IMR-90 (cell line): Measurements from ENCODE around the gene GSE1. TPM values are rescaled to one million over a fixed set of nuclear protein-coding genes. Genes with fewer than 3 reads are reported as not detected.

Experiments
- ATAC-seq: fragments of 200-7000 bp; cut with Tn5 transposase; 2 replicates; pipeline ENCODE4 v1.9.1; 2020; ENCODE audit warnings: low read depth, mild to moderate bottlenecking, moderate library complexity
- BruUV-seq: library from RNA; stranded (reverse); fragments of 400-500 nt; replicated peaks from 2 replicates; lab custom pipeline; 2021; lab: Mats Ljungman, UMichigan
- CTCF ChIA-PET: fragments of 300-600 bp; formaldehyde crosslinking; extraction: SDS; loops from one replicate; lab custom pipeline; 2021; ENCODE audit warnings: antibody characterized with exemption; lab: Yijun Ruan, JAX
- POLR2A ChIA-PET: fragments of 300-600 bp; sonication (Branson Sonifier 250); formaldehyde crosslinking; loops from one replicate; lab custom pipeline; 2022; ENCODE audit warnings: antibody characterized with exemption; ENCODE audit not compliant: unreplicated experiment; lab: Charles Lee
- DNase-seq: peaks from one replicate; pipeline ENCODE4 v3.0.0; 2013
- H2AFZ ChIP-seq: replicated peaks from 2 replicates; pipeline ENCODE3; 2013; ENCODE audit warnings: low read length, mild to moderate bottlenecking; ENCODE audit not compliant: poor library complexity
- H2AK5ac ChIP-seq: 2 replicates; pipeline ENCODE4 v1.6.1; 2013; ENCODE audit warnings: low read depth, low read length, inconsistent platforms
- H2AK9ac ChIP-seq: replicated peaks from 2 replicates; pipeline ENCODE3; 2013; ENCODE audit warnings: mild to moderate bottlenecking, low read depth, low read length, moderate library complexity; ENCODE audit not compliant: poor library complexity
- H2BK120ac ChIP-seq: 2 replicates; pipeline ENCODE4 v1.6.1; 2013; ENCODE audit warnings: low read depth, low read length, inconsistent platforms
- H2BK15ac ChIP-seq: 3 replicates; pipeline ENCODE4 v1.6.1; 2013; ENCODE audit warnings: low read depth, low read length, inconsistent platforms
- H2BK20ac ChIP-seq: 2 replicates; pipeline ENCODE4 v1.6.1; 2013; ENCODE audit warnings: low read depth, mild to moderate bottlenecking, inconsistent platforms, low read length, moderate library complexity
- H2BK5ac ChIP-seq: 2 replicates; pipeline ENCODE4 v1.6.1; 2013; ENCODE audit warnings: mild to moderate bottlenecking, low read depth, low read length, inconsistent platforms; ENCODE audit not compliant: poor library complexity, severe bottlenecking
- H3K14ac ChIP-seq: replicated peaks from 2 replicates; pipeline ENCODE4 v1.6.1; 2013; ENCODE audit warnings: low read depth, low read length, inconsistent platforms
- H3K18ac ChIP-seq: 2 replicates; pipeline ENCODE4 v1.6.1; 2013; ENCODE audit warnings: low read depth, low read length, control low read depth
- H3K23ac ChIP-seq: 2 replicates; pipeline ENCODE4 v1.6.1; 2013; ENCODE audit warnings: low read depth, low read length, inconsistent platforms
- H3K27ac ChIP-seq: 2 replicates; pipeline ENCODE4 v1.5.1; 2013; ENCODE audit warnings: mild to moderate bottlenecking, control low read depth, low read length; ENCODE audit not compliant: insufficient read depth
- H3K27me3 ChIP-seq: 2 replicates; pipeline ENCODE4 v1.6.1; 2013; ENCODE audit warnings: low read length; ENCODE audit not compliant: control insufficient read depth, insufficient read depth
- H3K36me3 ChIP-seq: 2 replicates; pipeline ENCODE4 v1.6.1; 2013; ENCODE audit warnings: low read length, mixed read lengths; ENCODE audit not compliant: control insufficient read depth, insufficient read depth
- H3K4ac ChIP-seq: 2 replicates; pipeline ENCODE4 v1.6.1; 2013; ENCODE audit warnings: low read depth, low read length, inconsistent platforms
- H3K4me1 ChIP-seq: 2 replicates; pipeline ENCODE4 v1.6.1; 2013; ENCODE audit warnings: low read length, mixed read lengths; ENCODE audit not compliant: control insufficient read depth, insufficient read depth
- H3K4me2 ChIP-seq: 2 replicates; pipeline ENCODE4 v1.6.1; 2013; ENCODE audit warnings: low read depth, mild to moderate bottlenecking, control low read depth, low read length, moderate library complexity
- H3K4me3 ChIP-seq: 2 replicates; pipeline ENCODE4 v1.5.1; 2013; ENCODE audit warnings: low read depth, mild to moderate bottlenecking, control low read depth, low read length, moderate library complexity; ENCODE audit not compliant: insufficient read depth
- H3K56ac ChIP-seq: 2 replicates; pipeline ENCODE4 v1.6.1; 2013; ENCODE audit warnings: low read length, inconsistent platforms; ENCODE audit not compliant: insufficient read depth; ENCODE audit errors: extremely low read depth
- H3K79me1 ChIP-seq, 2 experiments: 2 replicates each; pipeline ENCODE4 v1.6.1; 2013; ENCODE audit warnings: low read length in 2 of 2, inconsistent platforms in 1 of 2, low read depth in 1 of 2
- H3K9ac ChIP-seq: 2 replicates; pipeline ENCODE4 v1.6.1; 2013; ENCODE audit warnings: low read depth, low read length, control low read depth
- H3K9me1 ChIP-seq: 2 replicates; pipeline ENCODE4 v1.6.1; 2013; ENCODE audit warnings: low read length, inconsistent platforms; ENCODE audit not compliant: insufficient read depth
- H3K9me3 ChIP-seq: 2 replicates; pipeline ENCODE4 v1.6.1; 2013; ENCODE audit warnings: low read length; ENCODE audit not compliant: control insufficient read depth, insufficient read depth
- H4K20me1 ChIP-seq: 2 replicates; pipeline ENCODE4 v1.6.1; 2013; ENCODE audit warnings: low read length, inconsistent platforms; ENCODE audit not compliant: insufficient read depth
- H4K5ac ChIP-seq: 2 replicates; pipeline ENCODE4 v1.6.1; 2013; ENCODE audit warnings: mild to moderate bottlenecking, low read depth, low read length, control low read depth
- H4K8ac ChIP-seq, 2 experiments: 2 replicates each; pipeline ENCODE4 v1.6.1; 2013; ENCODE audit warnings: low read depth in 2 of 2, low read length in 2 of 2, control low read depth in 1 of 2, inconsistent platforms in 1 of 2
- H4K91ac ChIP-seq: 2 replicates; pipeline ENCODE4 v1.6.1; 2013; ENCODE audit warnings: low read depth, low read length, inconsistent platforms; ENCODE audit not compliant: insufficient read depth
- BHLHE40 ChIP-seq: fragments of 150-350 bp; IDR thresholded peaks from 2 replicates; pipeline ENCODE4 v1.6.1; 2016; ENCODE audit warnings: mild to moderate bottlenecking, low read depth, low read length
- CEBPB ChIP-seq: IDR thresholded peaks from 2 replicates; pipeline ENCODE4 v1.6.1; 2012; ENCODE audit warnings: low read depth, low read length, improper control_type of control experiment
- CHD1 ChIP-seq: IDR thresholded peaks from 2 replicates; pipeline ENCODE4 v1.6.1; 2012; ENCODE audit warnings: low read depth, low read length, improper control_type of control experiment
- FOS ChIP-seq: fragments of 150-350 bp; IDR thresholded peaks from 2 replicates; pipeline ENCODE4 v1.6.1; 2016; ENCODE audit warnings: low read depth, low read length
- MAFK ChIP-seq: IDR thresholded peaks from 2 replicates; pipeline ENCODE4 v1.6.1; 2012; ENCODE audit warnings: low read depth, low read length, improper control_type of control experiment
- MAZ ChIP-seq: IDR thresholded peaks from 2 replicates; pipeline ENCODE4 v1.6.1; 2012; ENCODE audit warnings: low read depth, mild to moderate bottlenecking, low read length, improper control_type of control experiment, moderate library complexity, borderline replicate concordance
- MXI1 ChIP-seq: IDR thresholded peaks from 2 replicates; pipeline ENCODE4 v1.6.1; 2012; ENCODE audit warnings: low read depth, mild to moderate bottlenecking, low read length, moderate library complexity, borderline replicate concordance
- NFE2L2 ChIP-seq: fragments of 150-350 bp; IDR thresholded peaks from 2 replicates; pipeline ENCODE4 v1.6.1; 2016; ENCODE audit warnings: low read depth, mild to moderate bottlenecking, low read length
- POLR2A ChIP-seq: IDR thresholded peaks from 2 replicates; pipeline ENCODE4 v1.6.1; 2012; ENCODE audit warnings: mild to moderate bottlenecking, low read depth, low read length
- RAD21 ChIP-seq: IDR thresholded peaks from 2 replicates; pipeline ENCODE4 v1.6.1; 2012; ENCODE audit warnings: low read length, improper control_type of control experiment
- RCOR1 ChIP-seq: IDR thresholded peaks from 2 replicates; pipeline ENCODE4 v1.6.1; 2012; ENCODE audit warnings: mild to moderate bottlenecking, low read length, improper control_type of control experiment; ENCODE audit not compliant: insufficient replicate concordance
- RFX5 ChIP-seq: IDR thresholded peaks from 2 replicates; pipeline ENCODE4 v1.8.0; 2012; ENCODE audit warnings: low read depth, mild to moderate bottlenecking, low read length, moderate library complexity
- SMC3 ChIP-seq: fragments of 150-350 bp; IDR thresholded peaks from 2 replicates; pipeline ENCODE4 v1.6.1; 2016; ENCODE audit warnings: low read depth, mild to moderate bottlenecking, antibody characterized with exemption, low read length, moderate library complexity
- WGBS, 2 experiments: methylation state at CpG; one replicate each; pipeline versions ENCODE4 v1.1.5 to v1.1.7; 2013; ENCODE audit warnings: missing lambda C conversion rate in 2 of 2; ENCODE audit not compliant: insufficient read length in 1 of 2; ENCODE audit errors: extremely low coverage in 2 of 2; 5-methylcytosine and 5-hydroxymethylcytosine counted together
- dilution Hi-C: fragments of 300-500 bp; cut with HindIII; formaldehyde crosslinking; loops from one replicate; pipeline ENCODE4 v1.14.3; 2018; ENCODE audit warnings: low sequenced_read_pairs; ENCODE audit not compliant: unreplicated experiment
- in situ Hi-C: fragments of 300-500 bp; cut with MboI; formaldehyde crosslinking; loops from 3 replicates; pipeline ENCODE4 v1.14.3; 2019; ENCODE audit warnings: low sequenced_read_pairs, inconsistent platforms, mixed read lengths
- intact Hi-C: fragments of 100-400 bp; cut with micrococcal nuclease; formaldehyde crosslinking; loops from 2 replicates; pipeline ENCODE4 v1.10.0; 2022
- polyA plus RNA-seq, 3 experiments: library from polyadenylated mRNA; depleted of rRNA; stranded (reverse); fragments of >200 nt; gene quantifications; 2 replicates each; pipeline ENCODE4 v1.2.3, GENCODE V29; 2012; ENCODE audit warnings: low replicate concordance in 1 of 3
- total RNA-seq: library from RNA; depleted of rRNA; stranded (reverse); fragments of >200 nt; gene quantifications from 2 replicates; pipeline ENCODE4 v1.2.3, GENCODE V29; 2012
- TF ChIP-seq, protein P1 (sequence below): fragments of 150-350 bp; IDR thresholded peaks from 2 replicates; pipeline ENCODE4 v1.6.1; 2017; ENCODE audit warnings: mild to moderate bottlenecking, antibody characterized with exemption, low read length, low read depth
- TF ChIP-seq, protein P2 (sequence below): conservative IDR thresholded peaks from 2 replicates; pipeline ENCODE4 v1.5.1; 2012; ENCODE audit warnings: mild to moderate bottlenecking, low read depth, low read length, improper control_type of control experiment
- TF ChIP-seq, protein P3 (sequence below): fragments of 150-350 bp; IDR thresholded peaks from 2 replicates; pipeline ENCODE4 v1.6.1; 2016; ENCODE audit warnings: low read depth, mild to moderate bottlenecking, low read length, moderate library complexity, borderline replicate concordance

GSE1 gene
- total and polyA plus RNA-seq, 2 of the 4 experiments (the other 2 are of a cell fraction), result 14.9 to 25.5 TPM

DNA sequence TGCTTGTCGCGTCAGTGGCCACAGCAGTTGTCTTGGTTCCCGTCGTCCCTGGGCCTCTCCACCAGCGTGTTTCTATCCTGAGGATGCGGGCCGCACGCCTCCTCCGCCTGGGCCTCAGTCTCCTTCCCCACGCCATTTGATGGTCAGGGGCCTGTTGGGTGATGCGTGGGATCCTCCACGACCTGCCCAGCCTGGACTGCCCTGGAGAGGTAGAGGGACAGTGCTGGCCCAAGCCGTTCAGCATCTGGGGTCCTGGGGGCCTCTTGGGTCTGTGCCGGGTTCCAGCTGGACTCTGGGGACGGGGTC lies 20.3 kb downstream of the GSE1 start:
- Histone ChIP-seq H3K27me3 (no peaks in the 10 kb centered on the region), H2AFZ (no peak overlapping the region), H3K79me1 (peaks cover 23 to 48% of the 10 kb centered on the region in 2 experiments), H3K4me1 (no peaks in the 10 kb centered on the region), H3K27ac (no peak overlapping the region), H2BK15ac (no peak overlapping the region), H2BK20ac (no peak overlapping the region), H3K4ac (no peak overlapping the region), H3K4me3 (no peak overlapping the region), H4K8ac (no peak overlapping the region), H2AK9ac (no peak overlapping the region), H3K4me2 (no peak overlapping the region), H3K56ac (no peak overlapping the region), H3K14ac (no peak overlapping the region), H2BK120ac (no peak overlapping the region), H3K9me3 (peaks cover 13% of the 10 kb centered on the region), H4K5ac (no peak overlapping the region), H4K20me1 (peaks cover 99% of the 10 kb centered on the region), H3K36me3 (peaks cover 5% of the 10 kb centered on the region; the same call in 1 of the 2 replicates), H3K9me1 (no peaks in the 10 kb centered on the region), H3K9ac (no peak overlapping the region), H3K23ac (no peak overlapping the region), H2AK5ac (no peak overlapping the region), H2BK5ac (no peak overlapping the region), H3K18ac (no peak overlapping the region), H4K91ac (no peak overlapping the region)
- dilution Hi-C loops, result no loop called here
- WGBS, 2 experiments, result 96% methylated on average over 5 of the region's 15 CpGs; no CpG with 5 or more reads in 1 of the 2 experiments
- no peak for DNase-seq
- ChIA-PET POLR2A (no interaction called here), CTCF (no interaction called here)
- BruUV-seq, result no TSS peak
- TF ChIP-seq, protein P1, sequence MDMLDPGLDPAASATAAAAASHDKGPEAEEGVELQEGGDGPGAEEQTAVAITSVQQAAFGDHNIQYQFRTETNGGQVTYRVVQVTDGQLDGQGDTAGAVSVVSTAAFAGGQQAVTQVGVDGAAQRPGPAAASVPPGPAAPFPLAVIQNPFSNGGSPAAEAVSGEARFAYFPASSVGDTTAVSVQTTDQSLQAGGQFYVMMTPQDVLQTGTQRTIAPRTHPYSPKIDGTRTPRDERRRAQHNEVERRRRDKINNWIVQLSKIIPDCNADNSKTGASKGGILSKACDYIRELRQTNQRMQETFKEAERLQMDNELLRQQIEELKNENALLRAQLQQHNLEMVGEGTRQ, result no peak
- TF ChIP-seq, protein P2, sequence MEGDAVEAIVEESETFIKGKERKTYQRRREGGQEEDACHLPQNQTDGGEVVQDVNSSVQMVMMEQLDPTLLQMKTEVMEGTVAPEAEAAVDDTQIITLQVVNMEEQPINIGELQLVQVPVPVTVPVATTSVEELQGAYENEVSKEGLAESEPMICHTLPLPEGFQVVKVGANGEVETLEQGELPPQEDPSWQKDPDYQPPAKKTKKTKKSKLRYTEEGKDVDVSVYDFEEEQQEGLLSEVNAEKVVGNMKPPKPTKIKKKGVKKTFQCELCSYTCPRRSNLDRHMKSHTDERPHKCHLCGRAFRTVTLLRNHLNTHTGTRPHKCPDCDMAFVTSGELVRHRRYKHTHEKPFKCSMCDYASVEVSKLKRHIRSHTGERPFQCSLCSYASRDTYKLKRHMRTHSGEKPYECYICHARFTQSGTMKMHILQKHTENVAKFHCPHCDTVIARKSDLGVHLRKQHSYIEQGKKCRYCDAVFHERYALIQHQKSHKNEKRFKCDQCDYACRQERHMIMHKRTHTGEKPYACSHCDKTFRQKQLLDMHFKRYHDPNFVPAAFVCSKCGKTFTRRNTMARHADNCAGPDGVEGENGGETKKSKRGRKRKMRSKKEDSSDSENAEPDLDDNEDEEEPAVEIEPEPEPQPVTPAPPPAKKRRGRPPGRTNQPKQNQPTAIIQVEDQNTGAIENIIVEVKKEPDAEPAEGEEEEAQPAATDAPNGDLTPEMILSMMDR, result no peak
- TF ChIP-seq RFX5 (no peak), RCOR1 (no peak), BHLHE40 (no peak), MXI1 (no peak), POLR2A (no peak), NFE2L2 (no peak), MAZ (no peak), FOS (no peak), MAFK (no peak), CHD1 (no peak), RAD21 (no peak), CEBPB (no peak), SMC3 (no peak)
- TF ChIP-seq, protein P3, sequence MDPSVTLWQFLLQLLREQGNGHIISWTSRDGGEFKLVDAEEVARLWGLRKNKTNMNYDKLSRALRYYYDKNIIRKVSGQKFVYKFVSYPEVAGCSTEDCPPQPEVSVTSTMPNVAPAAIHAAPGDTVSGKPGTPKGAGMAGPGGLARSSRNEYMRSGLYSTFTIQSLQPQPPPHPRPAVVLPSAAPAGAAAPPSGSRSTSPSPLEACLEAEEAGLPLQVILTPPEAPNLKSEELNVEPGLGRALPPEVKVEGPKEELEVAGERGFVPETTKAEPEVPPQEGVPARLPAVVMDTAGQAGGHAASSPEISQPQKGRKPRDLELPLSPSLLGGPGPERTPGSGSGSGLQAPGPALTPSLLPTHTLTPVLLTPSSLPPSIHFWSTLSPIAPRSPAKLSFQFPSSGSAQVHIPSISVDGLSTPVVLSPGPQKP, result no peak
- ATAC-seq, result no peak
- intact Hi-C loops, result no loop called here
- in situ Hi-C loops, result no loop called here
